Right lobe of liver (tissue), 6 donors: ENCODE measurements around the gene NUDT22. TPM values are rescaled to one million over a fixed set of nuclear protein-coding genes. Genes with fewer than 3 reads are reported as not detected.

Source experiments
- ATAC-seq, 4 donors: fragments of 200-7000 bp; cut with Tn5 transposase; one replicate each; pipeline ENCODE4 v1.9.1; 2020; ENCODE audit warnings: mild to moderate bottlenecking in 4 of 4, moderate library complexity in 4 of 4
- DNase-seq, 3 donors: peaks; one replicate each; pipeline ENCODE4 v3.0.0-alpha.2; 2020
- H3K27ac ChIP-seq, 3 donors: fragments of 200-600 bp; one replicate each; pipeline ENCODE4 v1.8.0; 2022
- H3K27me3 ChIP-seq, 2 donors: fragments of 200-600 bp; one replicate each; pipeline ENCODE4 v1.8.0; 2022
- H3K36me3 ChIP-seq, 4 donors: fragments of 200-600 bp; sonication (generic) in 1 of 4; one replicate each; pipeline versions ENCODE4 v1.5.1 to v1.8.0; 2017 to 2022; ENCODE audit warnings: control low read depth in 1 of 4
- H3K4me1 ChIP-seq, 4 donors: fragments of 200-600 bp; sonication (generic) in 1 of 4; one replicate each; pipeline versions ENCODE4 v1.5.1 to v1.8.0; 2017 to 2022; ENCODE audit warnings: control low read depth in 1 of 4
- H3K4me3 ChIP-seq, 3 donors: fragments of 200-600 bp; one replicate each; pipeline ENCODE4 v1.8.0; 2022
- H3K9me3 ChIP-seq, 4 donors: fragments of 200-600 bp; sonication (generic) in 1 of 4; one replicate each; pipeline versions ENCODE4 v1.5.1 to v1.8.0; 2017 to 2022; ENCODE audit warnings: control low read depth in 1 of 4
- CTCF ChIP-seq, 4 donors: fragments of 200-600 bp in 3 of 4; fragments of 450-650 bp in 1 of 4; IDR thresholded peaks; one replicate each; pipeline versions ENCODE4 v1.5.1 to v1.8.0; 2016 to 2022; ENCODE audit warnings: antibody characterized with exemption in 4 of 4, mild to moderate bottlenecking in 2 of 4
- POLR2A ChIP-seq: fragments of 450-650 bp; IDR thresholded peaks from one replicate; pipeline ENCODE4 v1.6.1; 2017; ENCODE audit warnings: antibody characterized with exemption, mild to moderate bottlenecking
- WGBS: methylation state at CpG from one replicate; pipeline ENCODE4 v1.1.6; 2018; ENCODE audit warnings: low coverage, low lambda C conversion rate; ENCODE audit not compliant: insufficient coverage; ENCODE audit errors: missing lambda C conversion rate; 5-methylcytosine and 5-hydroxymethylcytosine counted together
- intact Hi-C, 2 donors: fragments of 100-400 bp; cut with DNase I; formaldehyde crosslinking; loops; one replicate each; pipeline versions ENCODE4 v1.11.2 to v1.14.1; 2022
- total RNA-seq, 6 experiments: library from RNA; depleted of rRNA in 2 of 6; stranded (reverse); fragments of >200 nt in 2 of 6; fragmentation: NEBNext Ultra II Directional in 3 of 6; extraction: Animal tissue kit (Norgen Biotek cat#: 25700) in 3 of 6; gene quantifications; one replicate each; pipeline versions ENCODE4 v1.1.0 to v1.2.4, GENCODE V29; 2016 to 2023
- donor health status: DM: no; HTN: yes; CAD: no.
- donor health status: DM: no; HTN: no; CAD: no.
- donor health status: DM: no; HTN: no; CAD: no.
- donor health status: DM: no; HTN: yes; CAD: no.
- donor health status: DM: no; HTN: yes; CAD: no.

Gene NUDT22
- total RNA-seq, 6 experiments from 2014 or later, result 23.2 to 46.7 (median 32.1) TPM

- TF ChIP-seq POLR2A, result no peak
- no peak for TF ChIP-seq CTCF (IDR thresholded peaks at IDR 0.05)
- WGBS, result 33% methylated on average over 3 of the region's 9 CpGs
- Histone ChIP-seq H3K4me3 (no peak overlapping the region), H3K27ac (peak overlapping the region in 2 of 3 donors; percentile 5 to 97), H3K36me3 (no peaks in the 10 kb centered on the region), H3K27me3 (no peaks in the 10 kb centered on the region), H3K4me1 (peaks cover 0 to 42% (median 14%) of the 10 kb centered on the region in 4 donors), H3K9me3 (no peaks in the 10 kb centered on the region)
- ATAC-seq (no peak), DNase-seq (peak in 2 of 3 donors; percentile 26 to 56)
- intact Hi-C loops, result no loop called here
These were observed 12.0 kb downstream of the NUDT22 start for GRCh38 chr11:64238076-64238475.

- Histone ChIP-seq H3K36me3 (peaks cover 0 to 5% (median 2%) of the 10 kb centered on the region in 4 donors), H3K4me1 (peaks cover 0 to 40% (median 14%) of the 10 kb centered on the region in 4 donors), H3K9me3 (no peaks in the 10 kb centered on the region), H3K27ac (peak overlapping the region in 2 of 3 donors; percentile 97 to 98), H3K4me3 (no peak overlapping the region), H3K27me3 (no peaks in the 10 kb centered on the region)
- DNase-seq (no peak), ATAC-seq (no peak)
- intact Hi-C loops, result no loop called here
- TF ChIP-seq POLR2A (no peak), CTCF (IDR thresholded peaks at IDR 0.05) (no peak)
- no CpG with 5 or more reads among the region's 5 CpGs for WGBS
These were observed 12.9 kb downstream of the NUDT22 start for GRCh38 chr11:64238999-64239398.

GRCh38 chr11:64239662-64240434 lies 13.8 kb downstream of the NUDT22 start:
- WGBS, result 57% methylated on average over 4 of the region's 11 CpGs
- H3K27ac ChIP-seq, result peak overlapping the region; percentile 96 to 98 (median 97)
- DNase-seq, result peak in 1 of 3 donors; percentile 43
- H3K27me3 ChIP-seq, result no peaks in the 10 kb centered on the region
- ATAC-seq, result no peak
- intact Hi-C loops, result no loop called here
- H3K9me3 ChIP-seq, result no peaks in the 10 kb centered on the region
- H3K36me3 ChIP-seq, result peaks cover 0 to 5% (median 2%) of the 10 kb centered on the region in 4 donors
- H3K4me3 ChIP-seq, result peak overlapping the region; percentile 93 to 98 (median 98)
- no peak for TF ChIP-seq POLR2A
- TF ChIP-seq CTCF (IDR thresholded peaks at IDR 0.05), result no peak
- H3K4me1 ChIP-seq, result peaks cover 0 to 38% (median 14%) of the 10 kb centered on the region in 4 donors

GRCh38 chr11:64240435-64241240 lies 14.6 kb downstream of the NUDT22 start, which contains the start of gene FKBP2:
TSS of gene FKBP2 (plus strand) at chr11:64241095. CDS start at chr11:64242388, 1,293 bp downstream.
- H3K36me3 ChIP-seq, result peaks cover 0 to 5% (median 2%) of the 10 kb centered on the region in 4 donors
- 1% methylated on average over 19 of the region's 58 CpGs for WGBS
- intact Hi-C loops, result no loop called here

More at GRCh38 chr11:64240435-64241240, 14.6 kb downstream of the NUDT22 start, which contains the start of gene FKBP2:
- TF ChIP-seq POLR2A, result peak; percentile 96
- no peak for TF ChIP-seq CTCF (IDR thresholded peaks at IDR 0.05)
- Histone ChIP-seq H3K27me3 (no peaks in the 10 kb centered on the region), H3K4me3 (peak within 1 kb of the TSS; percentile 93 to 98 (median 98)), H3K4me1 (peaks cover 0 to 36% (median 12%) of the 10 kb centered on the region in 4 donors), H3K27ac (peak within 1 kb of the TSS; percentile 96 to 98 (median 97)), H3K9me3 (no peaks in the 10 kb centered on the region)
- ATAC-seq, result peak; percentile 54 to 73 (median 68)
- DNase-seq, result peak; percentile 98 to 99 (median 99)
